Upper lobe of left lung (tissue), 6 donors: ENCODE results near the gene PTPRD. TPM values are rescaled to one million over a fixed set of nuclear protein-coding genes. Genes with fewer than 3 reads are reported as not detected.

Experiments used
- ATAC-seq, 2 donors: fragments of 200-7000 bp; cut with Tn5 transposase; one replicate each; pipeline ENCODE4 v1.9.1; 2022; ENCODE audit warnings: mild to moderate bottlenecking in 2 of 2, moderate library complexity in 2 of 2; ENCODE audit not compliant: low FRiP score in 2 of 2
- DNase-seq, 2 donors: peaks; one replicate each; pipeline ENCODE4 v3.0.0-alpha.2; 2019 to 2020
- H3K27ac ChIP-seq, 4 donors: fragments of 200-600 bp; sonication (generic); one replicate each; pipeline ENCODE4 v1.5.1; 2016 to 2019
- H3K27me3 ChIP-seq, 4 donors: fragments of 200-600 bp; sonication (generic); one replicate each; pipeline ENCODE4 v1.5.1; 2017 to 2019
- H3K36me3 ChIP-seq, 4 donors: fragments of 200-600 bp; sonication (generic); one replicate each; pipeline ENCODE4 v1.5.1; 2016 to 2019
- H3K4me1 ChIP-seq, 4 donors: fragments of 200-600 bp; sonication (generic); one replicate each; pipeline ENCODE4 v1.5.1; 2018 to 2019
- H3K4me3 ChIP-seq, 4 donors: fragments of 200-600 bp; sonication (generic); one replicate each; pipeline ENCODE4 v1.5.1; 2017 to 2019; ENCODE audit warnings: mild to moderate bottlenecking in 2 of 4, moderate library complexity in 1 of 4
- H3K9me3 ChIP-seq, 4 donors: fragments of 200-600 bp; sonication (generic); one replicate each; pipeline ENCODE4 v1.5.1; 2018 to 2019
- EP300 ChIP-seq, 4 donors: sonication (generic); formaldehyde crosslinking; IDR thresholded peaks; one replicate each; pipeline ENCODE4 v1.5.1; 2017; ENCODE audit warnings: antibody characterized with exemption in 4 of 4, control low read depth in 2 of 4
- POLR2A ChIP-seq, 4 donors: fragments of 450-650 bp; IDR thresholded peaks; one replicate each; pipeline ENCODE4 v1.5.1; 2016 to 2017; ENCODE audit warnings: antibody characterized with exemption in 4 of 4, mild to moderate bottlenecking in 2 of 4
- POLR2AphosphoS5 ChIP-seq, 2 donors: sonication (generic); formaldehyde crosslinking; IDR thresholded peaks; one replicate each; pipeline ENCODE4 v1.5.1; 2017; ENCODE audit warnings: antibody characterized with exemption in 2 of 2
- WGBS, 2 donors: methylation state at CpG; one replicate each; pipeline ENCODE4 v1.1.5; 2017 to 2018; 5-methylcytosine and 5-hydroxymethylcytosine counted together
- total RNA-seq, 6 donors: library from RNA; depleted of rRNA in 4 of 6; stranded (reverse); fragments of >200 nt in 4 of 6; gene quantifications; one replicate each; pipeline versions ENCODE4 v1.1.0 to v1.2.1, GENCODE V29; 2016 to 2021
- TF ChIP-seq, protein P1 (sequence below), 6 experiments: fragments of 450-650 bp in 4 of 6; fragments of 200-600 bp in 2 of 6; sonication (generic) in 2 of 6; IDR thresholded peaks; one replicate each; pipeline ENCODE4 v1.5.1; 2016 to 2019; ENCODE audit warnings: antibody characterized with exemption in 6 of 6
- donor health status: DM: no; HTN: no; CAD: no; lungs with moderate emphysema.
- donor health status: DM: no; HTN: yes; CAD: no; lungs with severe emphysema.

PTPRD gene
- total RNA-seq, 6 donors from 2014 or later = 7.4 to 46.1 (median 14.5) TPM

DNA sequence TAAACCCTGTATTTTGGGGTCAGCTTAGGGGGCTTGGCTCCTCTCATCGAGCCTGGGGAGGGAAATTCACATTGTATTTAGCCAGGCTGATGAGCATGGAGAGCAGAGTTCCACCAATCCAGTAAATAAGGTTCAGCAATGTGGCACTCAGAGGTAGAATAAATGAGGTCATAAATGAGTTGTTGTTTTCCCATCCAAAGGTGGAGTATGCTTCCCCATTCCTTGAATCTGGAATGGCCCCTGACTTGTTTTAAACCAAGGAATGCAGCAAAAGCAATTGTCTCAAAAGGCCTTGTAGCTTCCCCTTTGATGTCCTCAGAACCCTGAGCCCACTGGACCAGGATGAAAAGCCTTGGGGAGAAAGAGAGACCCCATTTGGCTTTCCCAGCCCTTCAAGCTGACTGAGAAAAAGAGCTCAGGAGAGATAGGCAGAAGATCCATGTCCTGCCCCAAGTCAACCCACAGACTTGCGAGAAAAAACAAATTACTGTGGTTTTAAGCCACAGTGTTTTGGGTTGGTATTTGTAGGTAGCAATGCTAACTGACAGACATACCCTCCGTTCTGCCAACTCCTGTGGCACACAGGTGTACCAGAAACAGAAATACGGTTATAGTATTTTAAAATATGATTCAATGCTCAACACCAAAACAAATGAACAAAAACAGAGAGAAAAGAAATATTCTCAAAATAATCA is 2247.2 kb downstream of the PTPRD start:
- Histone ChIP-seq H3K4me1 (no peaks in the 10 kb centered on the region), H3K27ac (no peak overlapping the region)
- no peak for ATAC-seq

DNA sequence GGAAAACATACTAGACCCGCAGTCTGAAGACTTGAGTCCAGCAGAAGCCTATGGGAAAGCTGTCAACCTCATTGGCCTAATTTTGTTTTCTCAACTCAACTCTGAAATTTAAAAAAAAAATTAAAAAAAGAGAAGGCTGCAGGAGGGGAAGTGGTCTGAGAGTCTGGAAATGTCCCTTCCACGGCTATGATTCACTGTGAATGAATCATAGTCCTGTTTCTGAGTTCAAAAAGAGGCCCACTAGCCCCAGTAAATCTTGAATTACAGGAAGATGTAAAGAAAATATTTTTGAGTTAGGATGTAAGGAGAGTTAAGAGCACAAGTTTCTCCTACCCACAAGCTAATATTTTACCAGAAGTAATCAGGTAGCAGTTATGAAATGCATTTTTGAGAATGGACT is 2247.8 kb downstream of the PTPRD start:
- H3K4me3 ChIP-seq = no peak overlapping the region
- H3K27me3 ChIP-seq = no peaks in the 10 kb centered on the region
- WGBS, 2 donors = 19 to 28% methylated on average over 2 of the region's 2 CpGs
- DNase-seq (no peak), ATAC-seq (no peak)
- TF ChIP-seq, protein P1, sequence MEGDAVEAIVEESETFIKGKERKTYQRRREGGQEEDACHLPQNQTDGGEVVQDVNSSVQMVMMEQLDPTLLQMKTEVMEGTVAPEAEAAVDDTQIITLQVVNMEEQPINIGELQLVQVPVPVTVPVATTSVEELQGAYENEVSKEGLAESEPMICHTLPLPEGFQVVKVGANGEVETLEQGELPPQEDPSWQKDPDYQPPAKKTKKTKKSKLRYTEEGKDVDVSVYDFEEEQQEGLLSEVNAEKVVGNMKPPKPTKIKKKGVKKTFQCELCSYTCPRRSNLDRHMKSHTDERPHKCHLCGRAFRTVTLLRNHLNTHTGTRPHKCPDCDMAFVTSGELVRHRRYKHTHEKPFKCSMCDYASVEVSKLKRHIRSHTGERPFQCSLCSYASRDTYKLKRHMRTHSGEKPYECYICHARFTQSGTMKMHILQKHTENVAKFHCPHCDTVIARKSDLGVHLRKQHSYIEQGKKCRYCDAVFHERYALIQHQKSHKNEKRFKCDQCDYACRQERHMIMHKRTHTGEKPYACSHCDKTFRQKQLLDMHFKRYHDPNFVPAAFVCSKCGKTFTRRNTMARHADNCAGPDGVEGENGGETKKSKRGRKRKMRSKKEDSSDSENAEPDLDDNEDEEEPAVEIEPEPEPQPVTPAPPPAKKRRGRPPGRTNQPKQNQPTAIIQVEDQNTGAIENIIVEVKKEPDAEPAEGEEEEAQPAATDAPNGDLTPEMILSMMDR (IDR thresholded peaks at IDR 0.05) = no peak
- TF ChIP-seq POLR2AphosphoS5 (IDR thresholded peaks at IDR 0.05) (no peak), POLR2A (IDR thresholded peaks at IDR 0.05) (no peak), EP300 (IDR thresholded peaks at IDR 0.05) (no peak)
- H3K27ac ChIP-seq = no peak overlapping the region
- H3K4me1 ChIP-seq = no peaks in the 10 kb centered on the region
- no peaks in the 10 kb centered on the region for H3K9me3 ChIP-seq
- no peaks in the 10 kb centered on the region for H3K36me3 ChIP-seq

More for the DNA sequence above, 2247.2 kb downstream of the PTPRD start:
- DNase-seq = no peak
- Histone ChIP-seq H3K9me3 (no peaks in the 10 kb centered on the region), H3K36me3 (no peaks in the 10 kb centered on the region), H3K27me3 (no peaks in the 10 kb centered on the region), H3K4me3 (no peak overlapping the region)
- TF ChIP-seq POLR2A (IDR thresholded peaks at IDR 0.05) (no peak), POLR2AphosphoS5 (IDR thresholded peaks at IDR 0.05) (no peak), EP300 (IDR thresholded peaks at IDR 0.05) (no peak)
- TF ChIP-seq, protein P1 (IDR thresholded peaks at IDR 0.05) = no peak
- 81 to 89% methylated on average over 4 of the region's 4 CpGs for WGBS, 2 donors

DNA sequence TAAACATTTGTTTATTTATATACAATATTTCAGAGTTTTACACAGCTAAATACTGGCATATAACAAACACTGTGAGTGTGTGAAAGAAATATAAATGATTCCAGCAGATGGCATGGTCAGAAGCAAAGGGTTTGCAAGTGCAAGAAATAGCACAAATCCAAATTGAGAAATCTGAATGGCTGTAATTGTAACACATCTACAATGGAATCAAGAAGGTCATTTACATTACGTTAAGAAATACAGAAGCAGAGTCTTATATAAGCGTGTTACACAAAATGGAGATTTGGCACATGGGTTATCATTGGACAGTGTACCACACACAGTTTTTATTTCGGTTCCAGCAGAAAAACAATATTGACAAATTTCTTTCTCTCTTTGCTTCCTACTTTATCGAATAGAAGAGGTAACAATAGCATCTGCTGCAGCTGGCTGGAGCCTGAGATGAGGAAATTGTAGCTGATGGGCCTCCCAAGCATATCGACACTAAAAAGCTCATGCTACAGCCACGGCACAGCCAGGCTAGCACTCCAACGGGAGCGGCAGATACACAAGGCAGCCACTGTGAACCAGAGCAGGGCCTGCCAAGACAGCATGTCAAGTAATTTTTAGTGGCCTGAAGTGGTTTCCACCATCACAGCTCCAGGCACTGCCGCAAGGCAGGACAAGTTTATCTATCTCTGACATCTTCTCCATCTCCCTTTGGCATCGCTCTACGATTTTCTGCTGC is 2248.6 kb downstream of the PTPRD start:
- no peak overlapping the region for H3K27ac ChIP-seq
- DNase-seq (no peak), ATAC-seq (no peak)
- WGBS, 2 donors = 87 to 89% methylated on average over 10 to 11 of the region's 11 CpGs
- H3K4me3 ChIP-seq = no peak overlapping the region
- no peaks in the 10 kb centered on the region for H3K36me3 ChIP-seq
- H3K27me3 ChIP-seq = no peaks in the 10 kb centered on the region
- TF ChIP-seq POLR2AphosphoS5 (IDR thresholded peaks at IDR 0.05) (no peak), POLR2A (IDR thresholded peaks at IDR 0.05) (no peak), EP300 (IDR thresholded peaks at IDR 0.05) (no peak)
- TF ChIP-seq, protein P1 (IDR thresholded peaks at IDR 0.05) = no peak
- H3K4me1 ChIP-seq = no peaks in the 10 kb centered on the region
- H3K9me3 ChIP-seq = no peaks in the 10 kb centered on the region

DNA sequence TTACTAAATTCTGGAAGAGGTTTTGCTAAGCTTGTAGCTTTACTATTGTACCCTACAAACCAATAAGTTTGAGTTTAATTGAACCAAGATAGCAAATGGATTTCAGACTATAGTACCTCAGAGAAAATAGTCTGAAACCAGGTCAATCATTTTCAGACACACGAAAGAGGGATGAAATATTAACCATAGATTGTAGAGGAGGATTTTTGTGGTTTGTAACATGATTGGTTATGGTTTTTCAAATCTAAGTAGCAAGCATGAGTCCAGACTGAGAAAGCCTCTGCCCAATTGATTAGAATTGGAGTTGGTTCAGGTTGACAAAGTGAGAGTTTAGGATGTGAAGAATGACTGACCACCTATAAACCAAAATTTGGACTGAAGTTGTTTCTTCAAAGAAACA is 2250.6 kb downstream of the PTPRD start:
- no peak for TF ChIP-seq EP300 (IDR thresholded peaks at IDR 0.05)
- TF ChIP-seq POLR2AphosphoS5 (IDR thresholded peaks at IDR 0.05) = no peak
- H3K27ac ChIP-seq = no peak overlapping the region
- no peaks in the 10 kb centered on the region for H3K4me1 ChIP-seq
- no peaks in the 10 kb centered on the region for H3K27me3 ChIP-seq
- H3K4me3 ChIP-seq = no peak overlapping the region
- ATAC-seq = no peak
- no peak for DNase-seq
- H3K9me3 ChIP-seq = no peaks in the 10 kb centered on the region
- no peaks in the 10 kb centered on the region for H3K36me3 ChIP-seq
- WGBS, 2 donors = 79 to 87% methylated on average over 1 of the region's 1 CpG

DNA sequence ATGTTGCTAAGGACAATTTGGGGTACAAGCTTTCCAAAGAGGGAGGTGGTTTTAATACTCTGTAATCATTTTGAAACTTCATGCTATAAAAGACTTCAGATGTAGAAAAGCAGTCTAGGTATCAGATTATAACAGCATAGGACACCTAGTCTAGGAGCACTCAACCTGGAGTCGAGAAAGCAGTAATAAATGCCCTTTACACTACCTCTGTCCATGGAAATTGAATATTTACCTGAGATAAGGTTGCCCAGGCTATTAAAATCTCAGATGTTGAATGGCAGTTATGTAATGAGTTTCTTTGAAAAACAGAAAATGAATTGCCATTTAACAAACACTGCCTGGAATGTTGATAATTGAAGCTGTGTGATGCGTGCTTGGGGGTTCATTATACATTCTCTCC is 2251.4 kb downstream of the PTPRD start:
- DNase-seq (no peak), ATAC-seq (no peak)
- H3K9me3 ChIP-seq = no peaks in the 10 kb centered on the region
- H3K4me1 ChIP-seq = no peaks in the 10 kb centered on the region
- TF ChIP-seq POLR2AphosphoS5 (IDR thresholded peaks at IDR 0.05) = no peak
- no peak for TF ChIP-seq EP300 (IDR thresholded peaks at IDR 0.05)
- TF ChIP-seq, protein P1 (IDR thresholded peaks at IDR 0.05) = no peak
- no peak for TF ChIP-seq POLR2A (IDR thresholded peaks at IDR 0.05)
- H3K36me3 ChIP-seq = no peaks in the 10 kb centered on the region
- H3K27me3 ChIP-seq = no peaks in the 10 kb centered on the region
- 77 to 80% methylated on average over 2 of the region's 2 CpGs for WGBS, 2 donors
- H3K4me3 ChIP-seq = no peak overlapping the region
- no peak overlapping the region for H3K27ac ChIP-seq
